ENCODE results near the gene VCL.
A peak's percentile ranks its signal among the peaks of the same experiment; 100 is the strongest.
"Not testable (repeated sequence)": the region's sequence is repeated elsewhere in the genome, so short reads cannot be mapped to it uniquely, and the experiment has no call there.

VCL gene

GRCh38 chr10:74013004-74013403, 15.1 kb downstream of the VCL start:
- Histone ChIP-seq H3K4me3 (ENCODE audit: control insufficient read depth in 1 of 7, extremely low read depth in 1 of 7, insufficient read depth in 4 of 7, low read depth in 2 of 7, low read length in 6 of 7) (peak overlapping the region in 1 of 7 experiments; percentile 34), H3K4me1 (ENCODE audit: control extremely low read depth in 1 of 4, control insufficient read depth in 4 of 4, insufficient read depth in 4 of 4, low read length in 3 of 4) (peaks cover 33 to 56% (median 40%) of the 10 kb centered on the region in 4 experiments), H3K27me3 (replicated peaks in 2 of 5; ENCODE audit: control insufficient read depth in 4 of 5, insufficient read depth in 5 of 5, low read length in 4 of 5) (no peaks in the 10 kb centered on the region), H3K36me3 (ENCODE audit: control insufficient read depth in 4 of 4, insufficient read depth in 4 of 4, low read length in 3 of 4) (peaks cover 0 to 2% (median under 1%) of the 10 kb centered on the region in 4 experiments), H3K9me3 (ENCODE audit: control extremely low read depth in 1 of 5, control insufficient read depth in 4 of 5, insufficient read depth in 2 of 5, low read depth in 1 of 5, low read length in 4 of 5) (no peaks in the 10 kb centered on the region), H3K27ac (ENCODE audit: insufficient read depth in 1 of 2, low read depth in 1 of 2, low read length in 2 of 2, poor library complexity in 1 of 2, severe bottlenecking in 2 of 2) (peak overlapping the region in 1 of 2 experiments; percentile 62)
- ChIA-PET CTCF (interaction anchor here (0.9 to 2.3 kb wide), 6 partner anchors 9 to 56 kb away, joined by 3 to 11 read pairs (median 7); no protein-coding TSS in a partner anchor), POLR2A (no interaction called here)
- DNase-seq, result no peak
- WGBS (ENCODE audit: insufficient coverage), result 88% methylated on average over 1 of the region's 1 CpG

- H3K9me3 ChIP-seq (ENCODE audit: control extremely low read depth in 1 of 5, control insufficient read depth in 4 of 5, insufficient read depth in 2 of 5, low read depth in 1 of 5, low read length in 4 of 5); H3K4me3 ChIP-seq (ENCODE audit: control insufficient read depth in 1 of 7, extremely low read depth in 1 of 7, insufficient read depth in 4 of 7, low read depth in 2 of 7, low read length in 6 of 7); POLR2A ChIA-PET; H3K27ac ChIP-seq (ENCODE audit: insufficient read depth in 1 of 2, low read depth in 1 of 2, low read length in 2 of 2, poor library complexity in 1 of 2, severe bottlenecking in 2 of 2); DNase-seq; H3K27me3 ChIP-seq (replicated peaks in 2 of 5; ENCODE audit: control insufficient read depth in 4 of 5, insufficient read depth in 5 of 5, low read length in 4 of 5); H3K36me3 ChIP-seq (ENCODE audit: control insufficient read depth in 4 of 4, insufficient read depth in 4 of 4, low read length in 3 of 4): not testable (repeated sequence)
- WGBS (ENCODE audit: insufficient coverage), result no CpG with 5 or more reads among the region's 3 CpGs
- H3K4me1 ChIP-seq (ENCODE audit: control extremely low read depth in 1 of 4, control insufficient read depth in 4 of 4, insufficient read depth in 4 of 4, low read length in 3 of 4), result peaks cover 24 to 46% (median 33%) of the 10 kb centered on the region in 4 experiments
- CTCF ChIA-PET, result interaction anchor here (0.7 to 0.8 kb wide), 3 partner anchors 15 to 33 kb away, joined by 3 read pairs; no protein-coding TSS in a partner anchor
Observed at GRCh38 chr10:74014574-74014973, 16.7 kb downstream of the VCL start.

- ChIA-PET CTCF (interaction anchor here (1.0 to 1.4 kb wide), 2 partner anchors 9 to 42 kb away, joined by 3 to 4 read pairs; no protein-coding TSS in a partner anchor), POLR2A (no interaction called here)
- Histone ChIP-seq H3K9me3 (ENCODE audit: control extremely low read depth in 1 of 5, control insufficient read depth in 4 of 5, insufficient read depth in 2 of 5, low read depth in 1 of 5, low read length in 4 of 5) (no peaks in the 10 kb centered on the region), H3K27me3 (replicated peaks in 2 of 5; ENCODE audit: control insufficient read depth in 4 of 5, insufficient read depth in 5 of 5, low read length in 4 of 5) (no peaks in the 10 kb centered on the region), H3K4me1 (ENCODE audit: control extremely low read depth in 1 of 4, control insufficient read depth in 4 of 4, insufficient read depth in 4 of 4, low read length in 3 of 4) (peaks cover 2 to 19% (median 14%) of the 10 kb centered on the region in 4 experiments), H3K4me3 (ENCODE audit: control insufficient read depth in 1 of 7, extremely low read depth in 1 of 7, insufficient read depth in 4 of 7, low read depth in 2 of 7, low read length in 6 of 7) (no peak overlapping the region), H3K27ac (ENCODE audit: insufficient read depth in 1 of 2, low read depth in 1 of 2, low read length in 2 of 2, poor library complexity in 1 of 2, severe bottlenecking in 2 of 2) (no peak overlapping the region), H3K36me3 (ENCODE audit: control insufficient read depth in 4 of 4, insufficient read depth in 4 of 4, low read length in 3 of 4) (peaks cover 0 to 3% (median under 1%) of the 10 kb centered on the region in 4 experiments)
- WGBS (ENCODE audit: insufficient coverage), result 100% methylated on average over 1 of the region's 2 CpGs
- DNase-seq, result no peak
Observed at GRCh38 chr10:74018241-74018640, 20.3 kb downstream of the VCL start.

GRCh38 chr10:74021248-74022055, 23.5 kb downstream of the VCL start:
- ChIA-PET POLR2A (interaction anchor here (0.6 kb wide), 3 partner anchors 21 to 65 kb away, joined by 3 read pairs; no protein-coding TSS in a partner anchor), CTCF (interaction anchor here (0.8 to 3.2 kb wide), 9 partner anchors 8 to 134 kb away, joined by 3 to 15 read pairs (median 4); no protein-coding TSS in a partner anchor)
- peak overlapping the region in 2 of 7 experiments; percentile 45 to 53 for H3K4me3 ChIP-seq (ENCODE audit: control insufficient read depth in 1 of 7, extremely low read depth in 1 of 7, insufficient read depth in 4 of 7, low read depth in 2 of 7, low read length in 6 of 7)
- H3K4me1 ChIP-seq (ENCODE audit: control extremely low read depth in 1 of 4, control insufficient read depth in 4 of 4, insufficient read depth in 4 of 4, low read length in 3 of 4), result peaks cover 2 to 19% (median 11%) of the 10 kb centered on the region in 4 experiments
- no peaks in the 10 kb centered on the region for H3K9me3 ChIP-seq (ENCODE audit: control extremely low read depth in 1 of 5, control insufficient read depth in 4 of 5, insufficient read depth in 2 of 5, low read depth in 1 of 5, low read length in 4 of 5)
- H3K27ac ChIP-seq (ENCODE audit: insufficient read depth in 1 of 2, low read depth in 1 of 2, low read length in 2 of 2, poor library complexity in 1 of 2, severe bottlenecking in 2 of 2), result peak overlapping the region; percentile 70 to 83
- WGBS (ENCODE audit: insufficient coverage), result 27% methylated on average over 1 of the region's 4 CpGs
- DNase-seq, result peak; percentile 38 to 82 (median 70)
- H3K27me3 ChIP-seq (replicated peaks in 2 of 5; ENCODE audit: control insufficient read depth in 4 of 5, insufficient read depth in 5 of 5, low read length in 4 of 5), result no peaks in the 10 kb centered on the region
- H3K36me3 ChIP-seq (ENCODE audit: control insufficient read depth in 4 of 4, insufficient read depth in 4 of 4, low read length in 3 of 4), result peaks cover 0 to 4% (median under 1%) of the 10 kb centered on the region in 4 experiments

- Histone ChIP-seq H3K9me3 (ENCODE audit: control extremely low read depth in 1 of 5, control insufficient read depth in 4 of 5, insufficient read depth in 2 of 5, low read depth in 1 of 5, low read length in 4 of 5) (no peaks in the 10 kb centered on the region), H3K27me3 (replicated peaks in 2 of 5; ENCODE audit: control insufficient read depth in 4 of 5, insufficient read depth in 5 of 5, low read length in 4 of 5) (no peaks in the 10 kb centered on the region), H3K27ac (ENCODE audit: insufficient read depth in 1 of 2, low read depth in 1 of 2, low read length in 2 of 2, poor library complexity in 1 of 2, severe bottlenecking in 2 of 2) (no peak overlapping the region), H3K4me1 (ENCODE audit: control extremely low read depth in 1 of 4, control insufficient read depth in 4 of 4, insufficient read depth in 4 of 4, low read length in 3 of 4) (peaks cover 2 to 22% (median 10%) of the 10 kb centered on the region in 4 experiments), H3K36me3 (ENCODE audit: control insufficient read depth in 4 of 4, insufficient read depth in 4 of 4, low read length in 3 of 4) (peaks cover 0 to 3% (median 0%) of the 10 kb centered on the region in 4 experiments), H3K4me3 (ENCODE audit: control insufficient read depth in 1 of 7, extremely low read depth in 1 of 7, insufficient read depth in 4 of 7, low read depth in 2 of 7, low read length in 6 of 7) (no peak overlapping the region)
- CTCF ChIA-PET, result interaction anchor here (1.1 to 1.5 kb wide), 4 partner anchors 10 to 135 kb away, joined by 3 to 5 read pairs (median 4); no protein-coding TSS in a partner anchor
- POLR2A ChIA-PET, result no interaction called here
- DNase-seq, result no peak
- no CpG with 5 or more reads among the region's 5 CpGs for WGBS (ENCODE audit: insufficient coverage)
Observed at GRCh38 chr10:74022926-74023629, 25.2 kb downstream of the VCL start.

- Histone ChIP-seq H3K27me3 (replicated peaks in 2 of 5; ENCODE audit: control insufficient read depth in 4 of 5, insufficient read depth in 5 of 5, low read length in 4 of 5) (no peaks in the 10 kb centered on the region), H3K27ac (ENCODE audit: insufficient read depth in 1 of 2, low read depth in 1 of 2, low read length in 2 of 2, poor library complexity in 1 of 2, severe bottlenecking in 2 of 2) (no peak overlapping the region), H3K4me1 (ENCODE audit: control extremely low read depth in 1 of 4, control insufficient read depth in 4 of 4, insufficient read depth in 4 of 4, low read length in 3 of 4) (peaks cover 2 to 27% (median 13%) of the 10 kb centered on the region in 4 experiments), H3K9me3 (ENCODE audit: control extremely low read depth in 1 of 5, control insufficient read depth in 4 of 5, insufficient read depth in 2 of 5, low read depth in 1 of 5, low read length in 4 of 5) (no peaks in the 10 kb centered on the region), H3K4me3 (ENCODE audit: control insufficient read depth in 1 of 7, extremely low read depth in 1 of 7, insufficient read depth in 4 of 7, low read depth in 2 of 7, low read length in 6 of 7) (no peak overlapping the region), H3K36me3 (ENCODE audit: control insufficient read depth in 4 of 4, insufficient read depth in 4 of 4, low read length in 3 of 4) (peaks cover 0 to 3% (median 0%) of the 10 kb centered on the region in 4 experiments)
- CTCF ChIA-PET, result interaction anchor here (0.8 to 2.5 kb wide), 5 partner anchors 9 to 137 kb away, joined by 3 to 11 read pairs (median 3); no protein-coding TSS in a partner anchor
- DNase-seq, result no peak
- POLR2A ChIA-PET, result interaction anchor here (1.0 kb wide), 1 partner anchor 14 kb away, joined by 4 read pairs; no protein-coding TSS in a partner anchor
Observed at GRCh38 chr10:74024600-74024999, 26.7 kb downstream of the VCL start.
